AML-193 (cell line): ENCODE results near the gene ITGAX.
"Not testable (repeated sequence)": the region's sequence is repeated elsewhere in the genome, so short reads cannot be mapped to it uniquely, and the experiment has no call there.

Experiments used
- DNase-seq, 2 experiments: peaks; one replicate each; lab custom pipeline; 2025; lab: John Stamatoyannopoulos, UW

The ITGAX gene

GRCh38 chr16:31354394-31355291, at the start of gene ITGAX:
ITGAX (plus strand) TSS chr16:31355176; CDS start chr16:31355255, 79 bp downstream.
- peak; percentile 71 to 80 for DNase-seq

DNA sequence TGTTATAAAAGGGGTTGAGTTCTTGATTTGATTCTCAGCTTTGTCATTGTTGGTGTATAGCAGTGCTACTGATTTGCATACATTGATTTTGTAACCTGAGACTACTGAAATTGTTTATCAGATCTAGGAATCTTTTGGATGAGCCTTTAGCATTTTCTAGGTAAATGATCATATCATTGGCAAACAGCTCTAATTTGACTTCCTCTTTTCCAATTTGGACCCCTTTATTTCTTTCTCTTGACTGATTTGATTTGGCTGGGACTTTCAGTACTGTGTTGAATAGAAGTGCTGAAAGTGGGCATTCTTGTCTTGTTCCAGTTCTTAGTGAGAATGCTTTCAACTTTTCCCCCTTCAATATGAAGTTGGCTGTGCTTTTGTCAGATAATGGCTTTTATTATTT, 49.8 kb upstream of the ITGAX start:
- DNase-seq, result no peak

DNA sequence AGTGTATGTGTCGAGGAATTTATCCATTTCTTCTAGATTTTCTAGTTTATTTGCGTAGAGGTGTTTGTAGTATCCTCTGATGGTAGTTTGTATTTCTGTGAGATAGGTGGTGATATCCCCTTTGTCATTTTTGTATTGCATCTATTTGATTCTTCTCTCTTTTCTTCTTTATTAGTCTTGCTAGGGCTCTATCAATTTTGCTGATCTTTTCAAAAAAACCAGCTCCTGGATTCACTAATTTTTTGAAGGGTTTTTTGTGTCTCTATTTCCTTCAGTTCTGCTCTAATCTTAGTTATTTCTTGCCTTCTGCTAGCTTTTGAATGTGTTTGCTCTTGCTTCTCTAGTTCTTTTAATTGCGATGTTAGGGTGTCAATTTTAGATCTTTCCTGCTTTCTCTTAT, 46.6 kb upstream of the ITGAX start:
- DNase-seq, result not testable (repeated sequence)

DNA sequence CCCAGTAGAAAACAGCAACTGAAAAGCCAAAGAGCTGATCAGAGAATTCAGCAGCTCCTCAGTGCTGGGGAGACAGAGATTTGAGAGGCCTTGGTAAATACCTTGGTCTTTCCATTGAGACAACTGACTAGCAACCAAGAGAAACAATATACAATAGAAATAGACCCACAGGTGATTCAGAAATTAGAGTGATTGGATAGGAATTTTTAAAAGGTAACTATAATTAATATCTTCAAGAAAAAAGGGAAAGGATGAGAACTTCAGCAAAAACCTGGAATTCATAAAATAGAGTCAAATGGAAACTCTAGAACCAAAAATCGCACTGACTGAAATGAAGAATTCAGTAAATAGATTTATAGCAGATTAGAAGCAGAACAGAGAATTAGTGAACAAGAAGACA, 32.5 kb upstream of the ITGAX start:
- DNase-seq, result no peak

- DNase-seq, result no peak
Observed at GRCh38 chr16:31323959-31324629, 30.9 kb upstream of the ITGAX start.

DNA sequence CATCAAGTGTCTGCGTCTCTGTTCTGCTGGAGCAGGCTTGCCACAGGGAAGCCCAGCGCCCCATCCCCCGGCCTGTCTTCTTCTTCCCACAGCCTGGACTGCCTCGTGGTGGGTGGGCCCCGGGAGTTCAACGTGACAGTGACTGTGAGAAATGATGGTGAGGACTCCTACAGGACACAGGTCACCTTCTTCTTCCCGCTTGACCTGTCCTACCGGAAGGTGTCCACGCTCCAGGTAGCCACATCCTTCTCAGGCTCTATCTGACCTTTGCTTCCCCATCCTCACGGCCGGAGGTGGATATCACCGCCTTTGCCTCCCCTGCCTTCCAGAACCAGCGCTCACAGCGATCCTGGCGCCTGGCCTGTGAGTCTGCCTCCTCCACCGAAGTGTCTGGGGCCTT, 29.8 kb upstream of the ITGAX start:
- no peak for DNase-seq

DNA sequence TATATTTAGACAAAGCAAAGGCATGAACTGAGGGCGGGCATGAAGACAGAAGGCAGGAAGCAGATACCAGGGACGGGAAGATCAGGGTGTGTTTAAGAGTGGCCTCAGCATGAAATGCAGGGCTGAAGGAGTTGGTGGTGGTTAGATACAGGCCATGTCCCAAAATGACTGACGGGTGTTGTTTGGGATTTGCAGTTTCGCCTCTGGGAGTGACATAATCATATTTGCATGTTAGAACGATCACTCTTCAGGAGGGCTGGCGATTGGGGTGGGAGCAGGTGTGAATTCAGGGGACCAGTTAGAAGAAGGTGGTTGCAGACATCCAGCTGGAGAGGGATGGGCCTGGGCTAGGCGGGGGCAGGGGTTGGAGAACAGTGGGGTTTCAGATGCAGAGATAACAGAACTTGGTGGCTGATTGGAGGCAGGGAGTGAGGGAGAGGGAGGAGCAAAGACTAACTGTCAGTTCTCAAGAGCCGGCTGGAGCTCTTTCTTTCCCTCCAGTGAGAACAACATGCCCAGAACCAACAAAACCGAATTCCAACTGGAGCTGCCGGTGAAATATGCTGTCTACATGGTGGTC, 27.2 kb upstream of the ITGAX start:
- no peak for DNase-seq

GRCh38 chr16:31328322-31329052, 26.5 kb upstream of the ITGAX start:
- no peak for DNase-seq

DNA sequence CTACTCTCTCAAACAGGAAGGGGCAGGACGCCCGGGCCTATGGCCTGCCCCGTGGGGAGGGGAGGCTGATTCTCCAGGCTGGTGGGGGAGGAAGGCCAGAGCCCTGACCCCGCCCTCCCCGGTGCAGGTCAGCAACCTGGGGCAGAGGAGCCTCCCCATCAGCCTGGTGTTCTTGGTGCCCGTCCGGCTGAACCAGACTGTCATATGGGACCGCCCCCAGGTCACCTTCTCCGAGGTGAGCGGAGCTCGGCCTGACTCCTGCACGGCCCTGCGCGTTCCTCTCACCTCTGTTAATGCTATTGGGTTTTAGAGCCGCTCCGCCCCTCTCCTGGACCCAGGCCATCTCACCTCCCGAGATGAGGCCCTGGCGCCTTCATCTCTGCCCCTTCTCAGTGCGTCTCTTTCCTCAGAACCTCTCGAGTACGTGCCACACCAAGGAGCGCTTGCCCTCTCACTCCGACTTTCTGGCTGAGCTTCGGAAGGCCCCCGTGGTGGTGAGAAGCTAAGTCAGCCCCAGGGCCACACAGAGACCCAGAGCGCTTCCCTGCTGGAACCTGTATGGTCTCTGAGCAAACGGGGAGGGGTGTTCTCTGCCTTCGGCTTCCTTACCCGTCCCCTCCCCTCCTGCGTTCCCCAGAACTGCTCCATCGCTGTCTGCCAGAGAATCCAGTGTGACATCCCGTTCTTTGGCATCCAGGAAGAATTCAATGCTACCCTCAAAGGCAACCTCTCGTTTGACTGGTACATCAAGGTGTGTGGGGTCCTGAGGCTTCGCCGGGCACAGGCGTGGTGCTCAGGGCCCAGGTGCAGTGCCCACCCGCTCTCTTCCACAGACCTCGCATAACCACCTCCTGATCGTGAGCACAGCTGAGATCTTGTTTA, 25.1 kb upstream of the ITGAX start:
- DNase-seq, result no peak

GRCh38 chr16:31330553-31330890, 24.5 kb upstream of the ITGAX start:
- DNase-seq, result no peak

DNA sequence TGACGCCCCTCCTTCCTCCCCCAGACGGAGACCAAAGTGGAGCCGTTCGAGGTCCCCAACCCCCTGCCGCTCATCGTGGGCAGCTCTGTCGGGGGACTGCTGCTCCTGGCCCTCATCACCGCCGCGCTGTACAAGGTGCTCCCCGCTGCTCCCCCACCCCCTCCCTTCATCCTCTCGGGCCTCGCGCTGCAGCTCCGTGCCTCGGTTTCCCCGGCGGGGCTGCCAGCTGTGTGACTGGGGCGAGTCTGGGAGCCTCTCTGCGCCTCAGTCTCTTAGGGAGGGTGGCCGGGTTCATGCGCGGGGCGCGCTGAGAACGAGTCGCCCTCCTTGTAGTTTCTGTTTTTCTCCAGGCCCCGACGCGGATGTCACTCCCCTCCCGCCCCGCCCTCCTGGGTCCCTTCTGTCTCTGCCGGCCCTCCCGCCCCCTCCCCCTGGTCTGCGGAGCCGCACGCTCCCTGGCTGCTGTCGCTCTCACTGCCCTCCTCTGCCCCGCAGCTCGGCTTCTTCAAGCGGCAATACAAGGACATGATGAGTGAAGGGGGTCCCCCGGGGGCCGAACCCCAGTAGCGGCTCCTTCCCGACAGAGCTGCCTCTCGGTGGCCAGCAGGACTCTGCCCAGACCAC, 23.7 kb upstream of the ITGAX start:
- no peak for DNase-seq

- no peak for DNase-seq
Observed at GRCh38 chr16:31331807-31332301, 23.1 kb upstream of the ITGAX start.

DNA sequence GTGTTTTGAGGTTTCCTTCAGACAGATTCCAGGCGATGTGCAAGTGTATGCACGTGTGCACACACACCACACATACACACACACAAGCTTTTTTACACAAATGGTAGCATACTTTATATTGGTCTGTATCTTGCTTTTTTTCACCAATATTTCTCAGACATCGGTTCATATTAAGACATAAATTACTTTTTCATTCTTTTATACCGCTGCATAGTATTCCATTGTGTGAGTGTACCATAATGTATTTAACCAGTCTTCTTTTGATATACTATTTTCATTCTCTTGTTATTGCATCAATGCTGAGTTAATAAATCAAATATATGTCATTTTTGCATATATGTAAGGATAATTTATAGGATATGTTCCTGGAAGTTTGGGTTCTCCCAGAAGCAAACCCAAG, 22.4 kb upstream of the ITGAX start:
- DNase-seq, result no peak

- DNase-seq, result peak; percentile 51 to 55
Observed at GRCh38 chr16:31333686-31334649, 21.0 kb upstream of the ITGAX start.

- DNase-seq, result no peak
Observed at GRCh38 chr16:31334934-31335333, 20.0 kb upstream of the ITGAX start.

DNA sequence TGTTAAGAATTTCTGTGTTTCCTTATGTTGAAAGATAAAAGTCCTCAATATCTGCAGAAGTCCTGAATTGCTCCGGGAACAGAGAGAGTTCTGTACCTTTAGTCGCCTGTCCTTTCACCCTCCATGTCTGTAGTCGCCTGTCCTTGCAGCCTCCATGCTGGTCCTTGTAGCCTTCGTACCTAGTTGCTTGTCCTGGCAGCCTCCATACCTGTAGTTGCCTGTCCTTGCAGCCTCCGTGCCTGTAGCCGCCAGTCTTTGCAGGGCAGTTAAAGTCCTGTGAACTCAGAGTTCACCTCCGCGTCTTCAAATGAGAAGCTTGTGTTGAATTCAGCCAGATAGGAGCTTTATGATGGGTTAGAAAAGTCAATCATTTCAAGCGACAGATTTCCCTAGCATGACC, 19.5 kb upstream of the ITGAX start:
- no peak for DNase-seq

DNA sequence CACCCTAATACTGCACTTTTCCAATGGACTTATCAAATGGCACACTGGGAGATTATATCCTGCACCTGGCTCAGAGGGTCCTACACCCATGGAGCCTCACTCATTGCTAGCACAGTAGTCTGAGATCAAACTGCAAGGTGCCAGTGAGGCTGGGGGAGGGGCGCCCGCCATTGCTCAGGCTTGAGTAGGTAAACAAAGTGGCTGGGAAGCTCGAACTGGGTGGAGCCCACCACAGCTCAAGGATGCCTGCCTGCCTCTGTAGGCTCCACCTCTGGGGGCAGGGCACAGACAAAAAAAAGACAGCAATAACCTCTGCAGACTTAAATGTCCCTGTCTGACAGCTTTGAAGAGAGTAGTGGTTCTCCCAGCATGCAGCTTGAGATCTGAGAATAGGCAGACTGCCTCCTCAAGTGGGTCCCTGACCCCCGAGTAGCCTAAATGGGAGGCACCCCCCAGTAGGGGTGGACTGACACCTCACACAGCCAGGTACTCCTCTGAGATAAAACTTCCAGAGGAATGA, 16.8 kb upstream of the ITGAX start:
- not testable (repeated sequence) for DNase-seq

DNA sequence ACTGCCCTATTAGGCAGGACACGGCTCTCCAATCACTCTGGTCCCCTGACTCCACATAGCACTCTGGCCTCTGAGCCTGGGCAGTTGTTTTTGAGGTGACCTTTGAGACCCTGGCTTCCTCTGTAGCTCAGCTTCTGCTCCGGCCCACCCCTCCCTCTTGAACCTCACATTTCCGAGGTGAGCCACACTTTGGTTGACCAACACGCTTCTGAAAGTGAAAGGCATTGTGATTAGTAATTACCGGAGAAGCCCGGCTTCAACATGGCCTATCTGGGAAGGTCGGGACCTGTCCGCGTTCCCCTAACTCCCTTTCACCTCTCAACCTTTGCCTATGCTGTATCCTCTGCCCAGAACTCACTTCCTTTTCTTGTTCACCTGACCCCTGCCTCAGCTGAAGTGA, 10.3 kb upstream of the ITGAX start:
- DNase-seq, result peak in 1 of 2 experiments; percentile 8

- DNase-seq, result no peak
Observed at GRCh38 chr16:31347445-31347844, 7.5 kb upstream of the ITGAX start.
